Thyroid gland (tissue), 4 donors: ENCODE data around the gene MFAP3. TPM values are rescaled to one million over a fixed set of nuclear protein-coding genes. Genes with fewer than 3 reads are reported as not detected.

ENCODE experiments used
- DNase-seq, 2 donors: peaks; one replicate each; pipeline ENCODE4 v3.0.0-alpha.2; 2019
- H3K27ac ChIP-seq, 3 donors: fragments of 200-600 bp; sonication (generic); 1 replicate in 2 of 3; 2 replicates in 1 of 3; pipeline ENCODE4 v1.5.1; 2016 to 2019; ENCODE audit warnings: mild to moderate bottlenecking in 1 of 3, moderate library complexity in 1 of 3
- H3K27me3 ChIP-seq: fragments of 200-600 bp; sonication (generic); one replicate; pipeline ENCODE4 v1.5.1; 2019
- H3K36me3 ChIP-seq, 2 donors: fragments of 200-600 bp; sonication (generic); one replicate each; pipeline ENCODE4 v1.5.1; 2016 to 2019
- H3K4me1 ChIP-seq, 2 donors: fragments of 200-600 bp; sonication (generic); one replicate each; pipeline ENCODE4 v1.5.1; 2017 to 2019
- H3K4me3 ChIP-seq, 3 donors: fragments of 200-600 bp; sonication (generic); replicated peaks in 1 of 3; 1 replicate in 2 of 3; 2 replicates in 1 of 3; pipeline ENCODE4 v1.5.1; 2016; ENCODE audit warnings: mild to moderate bottlenecking in 1 of 3
- H3K9me3 ChIP-seq: fragments of 200-600 bp; sonication (generic); one replicate; pipeline ENCODE4 v1.5.1; 2017
- POLR2A ChIP-seq, 2 donors: fragments of 450-650 bp; IDR thresholded peaks; one replicate each; pipeline ENCODE4 v1.6.1; 2017; ENCODE audit warnings: antibody characterized with exemption in 2 of 2, mild to moderate bottlenecking in 2 of 2, moderate library complexity in 1 of 2
- WGBS, 2 donors: methylation state at CpG; one replicate each; pipeline ENCODE4 v1.1.5; 2017; 5-methylcytosine and 5-hydroxymethylcytosine counted together
- intact Hi-C: fragments of 100-400 bp; cut with DNase I; formaldehyde crosslinking; loops from one replicate; pipeline ENCODE4 v1.15.1; 2023
- total RNA-seq, 4 donors: library from RNA; depleted of rRNA; stranded (reverse); fragments of >200 nt; gene quantifications; one replicate each; pipeline ENCODE4 v1.2.3, GENCODE V29; 2016
- TF ChIP-seq, protein P1 (sequence below), 6 experiments: fragments of 200-600 bp in 3 of 6; fragments of 450-650 bp in 3 of 6; sonication (generic) in 3 of 6; IDR thresholded peaks; one replicate each; pipeline ENCODE4 v1.5.1; 2016 to 2019; ENCODE audit warnings: antibody characterized with exemption in 6 of 6, mild to moderate bottlenecking in 2 of 6, inconsistent platforms in 1 of 6, moderate library complexity in 1 of 6

Gene MFAP3
- total RNA-seq, 4 donors from 2014 or later = 47.4 to 72.4 (median 59.4) TPM

GRCh38 chr5:154103233-154103632, 64.5 kb downstream of the MFAP3 start:
- Histone ChIP-seq H3K36me3 (no peaks in the 10 kb centered on the region), H3K4me1 (peaks cover 6 to 12% of the 10 kb centered on the region in 2 donors), H3K9me3 (no peaks in the 10 kb centered on the region), H3K27me3 (no peaks in the 10 kb centered on the region), H3K27ac (no peak overlapping the region), H3K4me3 (no peak overlapping the region)
- WGBS, 2 donors = 55 to 68% methylated on average over 4 of the region's 4 CpGs
- intact Hi-C loops = no loop called here
- no peak for TF ChIP-seq POLR2A (IDR thresholded peaks at IDR 0.05)
- TF ChIP-seq, protein P1, sequence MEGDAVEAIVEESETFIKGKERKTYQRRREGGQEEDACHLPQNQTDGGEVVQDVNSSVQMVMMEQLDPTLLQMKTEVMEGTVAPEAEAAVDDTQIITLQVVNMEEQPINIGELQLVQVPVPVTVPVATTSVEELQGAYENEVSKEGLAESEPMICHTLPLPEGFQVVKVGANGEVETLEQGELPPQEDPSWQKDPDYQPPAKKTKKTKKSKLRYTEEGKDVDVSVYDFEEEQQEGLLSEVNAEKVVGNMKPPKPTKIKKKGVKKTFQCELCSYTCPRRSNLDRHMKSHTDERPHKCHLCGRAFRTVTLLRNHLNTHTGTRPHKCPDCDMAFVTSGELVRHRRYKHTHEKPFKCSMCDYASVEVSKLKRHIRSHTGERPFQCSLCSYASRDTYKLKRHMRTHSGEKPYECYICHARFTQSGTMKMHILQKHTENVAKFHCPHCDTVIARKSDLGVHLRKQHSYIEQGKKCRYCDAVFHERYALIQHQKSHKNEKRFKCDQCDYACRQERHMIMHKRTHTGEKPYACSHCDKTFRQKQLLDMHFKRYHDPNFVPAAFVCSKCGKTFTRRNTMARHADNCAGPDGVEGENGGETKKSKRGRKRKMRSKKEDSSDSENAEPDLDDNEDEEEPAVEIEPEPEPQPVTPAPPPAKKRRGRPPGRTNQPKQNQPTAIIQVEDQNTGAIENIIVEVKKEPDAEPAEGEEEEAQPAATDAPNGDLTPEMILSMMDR (IDR thresholded peaks at IDR 0.05) = no peak
- DNase-seq = peak in 1 of 2 donors; percentile 9

Other genes starting within 250 kb of the MFAP3 start
- 10 to 100 TPM; 21.1 to 28.9 (median 23.3) TPM for gene FAM114A2, start 57 bp upstream of the MFAP3 start, total RNA-seq
- gene GALNT10, start 151.8 kb downstream of the MFAP3 start, total RNA-seq = 10 to 100 TPM; 33.3 to 69.6 (median 58.1) TPM